GM12878 (cell line): ENCODE data around the gene DCLK2. TPM values are rescaled to one million over a fixed set of nuclear protein-coding genes. Genes with fewer than 3 reads are reported as not detected.

Source experiments
- ATAC-seq: fragments of 200-7000 bp; cut with Tn5 transposase; 3 replicates; pipeline ENCODE4 v1.9.1; 2020; ENCODE audit warnings: mild to moderate bottlenecking, moderate library complexity
- BruUV-seq: library from RNA; stranded (reverse); fragments of 400-500 nt; replicated peaks from 2 replicates; lab custom pipeline; 2021; lab: Mats Ljungman, UMichigan
- CTCF ChIA-PET: fragments of 300-600 bp; sonication (Branson Sonifier 250); formaldehyde crosslinking; extraction: SDS; loops from one replicate; lab custom pipeline; 2021; ENCODE audit warnings: inconsistent platforms; lab: Yijun Ruan, JAX
- POLR2A ChIA-PET: fragments of 350-600 bp; formaldehyde crosslinking; extraction: SDS; loops from one replicate; lab custom pipeline; 2021; ENCODE audit warnings: inconsistent platforms; lab: Charles Lee
- RAD21 ChIA-PET: fragments of 300-600 bp; sonication (Branson Sonifier 250); formaldehyde crosslinking; loops from one replicate; lab custom pipeline; 2023; ENCODE audit warnings: antibody characterized with exemption; ENCODE audit not compliant: unreplicated experiment; lab: Charles Lee
- SMC1A ChIA-PET: fragments of 300-600 bp; sonication (Branson Sonifier 250); formaldehyde crosslinking; loops from one replicate; lab custom pipeline; 2023; ENCODE audit not compliant: unreplicated experiment, uncharacterized antibody; lab: Charles Lee
- DNase-seq: peaks from one replicate; pipeline ENCODE4 v3.0.0-alpha.2; 2011; ENCODE audit warnings: low read depth, low spot score
- FAIRE-seq: peaks from 3 replicates; lab custom pipeline; 2011; peaks lifted over from hg19 to GRCh38; lab: Jason Lieb, UNC
- H2AFZ ChIP-seq: 2 replicates; pipeline ENCODE4 v1.6.0; 2011; ENCODE audit warnings: low read depth, low read length, control low read depth; ENCODE audit not compliant: control insufficient read depth
- H3K27ac ChIP-seq: 2 replicates; pipeline ENCODE4 v1.5.1; 2011; ENCODE audit warnings: control low read depth; ENCODE audit not compliant: control insufficient read depth, insufficient read depth
- H3K27me3 ChIP-seq, 2 experiments: replicated peaks in 1 of 2; 2 replicates each; pipeline versions ENCODE4 v1.6.0 to v1.6.1; 2011; ENCODE audit warnings: low read length in 1 of 2; ENCODE audit not compliant: control insufficient read depth in 2 of 2, insufficient read depth in 2 of 2
- H3K36me3 ChIP-seq, 2 experiments: 2 replicates each; pipeline ENCODE4 v1.5.1; 2011; ENCODE audit warnings: low read length in 1 of 2; ENCODE audit not compliant: control insufficient read depth in 2 of 2, insufficient read depth in 2 of 2
- H3K4me1 ChIP-seq: 2 replicates; pipeline ENCODE4 v1.6.1; 2011; ENCODE audit warnings: mild to moderate bottlenecking, low read length, moderate library complexity, mixed read lengths; ENCODE audit not compliant: control insufficient read depth, insufficient read depth
- H3K4me2 ChIP-seq: 2 replicates; pipeline ENCODE4 v1.6.0; 2011; ENCODE audit warnings: control low read depth; ENCODE audit not compliant: control insufficient read depth, insufficient read depth
- H3K4me3 ChIP-seq: fragments of 200-600 bp; sonication (generic); 2 replicates; pipeline ENCODE4 v1.5.1; 2016
- H3K79me2 ChIP-seq: 2 replicates; pipeline ENCODE4 v1.6.0; 2011; ENCODE audit warnings: low read length; ENCODE audit not compliant: control insufficient read depth, insufficient read depth
- H3K9ac ChIP-seq: 2 replicates; pipeline ENCODE4 v1.8.0; 2011; ENCODE audit warnings: low read length, control low read depth, mixed read lengths; ENCODE audit not compliant: control insufficient read depth, insufficient read depth
- H3K9me3 ChIP-seq: replicated peaks from 3 replicates; pipeline ENCODE4 v1.5.1; 2011; ENCODE audit warnings: mild to moderate bottlenecking, low read length; ENCODE audit not compliant: control insufficient read depth, insufficient read depth
- H4K20me1 ChIP-seq: 2 replicates; pipeline ENCODE4 v1.6.0; 2011; ENCODE audit not compliant: control insufficient read depth, insufficient read depth
- CBX5 ChIP-seq: sonication (generic); IDR thresholded peaks from 2 replicates; pipeline ENCODE4 v1.6.1; 2016; ENCODE audit warnings: low read depth, moderate library complexity, mild to moderate bottlenecking, inconsistent platforms
- CEBPZ ChIP-seq: fragments of 150-350 bp; IDR thresholded peaks from 2 replicates; pipeline ENCODE4 v1.6.1; 2016; ENCODE audit warnings: low read depth, low read length
- ESRRA ChIP-seq: IDR thresholded peaks from 2 replicates; pipeline ENCODE4 v1.6.1; 2012; ENCODE audit warnings: mild to moderate bottlenecking, low read length, improper control_type of control experiment
- IKZF1 ChIP-seq: fragments of 450-650 bp; conservative IDR thresholded peaks from 2 replicates; pipeline ENCODE4 v1.6.1; 2017; ENCODE audit warnings: antibody characterized with exemption, mild to moderate bottlenecking
- LARP7 ChIP-seq: fragments of 450-650 bp; IDR thresholded peaks from 2 replicates; pipeline ENCODE4 v1.6.1; 2017; ENCODE audit warnings: mild to moderate bottlenecking
- PBX3 ChIP-seq: IDR thresholded peaks from 2 replicates; pipeline ENCODE4 v1.6.1; 2011; ENCODE audit warnings: mild to moderate bottlenecking, low read depth, low read length, moderate library complexity; ENCODE audit not compliant: insufficient replicate concordance
- RELA ChIP-seq: fragments of 450-650 bp; IDR thresholded peaks from 2 replicates; pipeline ENCODE4 v1.8.0; 2014; ENCODE audit warnings: borderline replicate concordance; ENCODE audit not compliant: partially characterized antibody
- SP1 ChIP-seq: IDR thresholded peaks from one replicate; pipeline ENCODE4 v1.6.1; 2011; ENCODE audit warnings: low read depth, low read length
- STAT3 ChIP-seq: IDR thresholded peaks from 2 replicates; pipeline ENCODE4 v1.6.1; 2011; ENCODE audit warnings: low read depth, low read length, improper control_type of control experiment
- WRNIP1 ChIP-seq: IDR thresholded peaks from 2 replicates; pipeline ENCODE4 v1.6.1; 2011; ENCODE audit warnings: low read depth, low read length, improper control_type of control experiment, borderline replicate concordance
- YY1 ChIP-seq: IDR thresholded peaks from 2 replicates; pipeline ENCODE4 v1.6.1; 2011; ENCODE audit warnings: low read depth, mild to moderate bottlenecking, low read length
- WGBS: methylation state at CpG from one replicate; pipeline ENCODE4 v1.1.6; 2016; ENCODE audit warnings: low lambda C conversion rate; ENCODE audit not compliant: insufficient replicate concordance, insufficient coverage; ENCODE audit errors: missing lambda C conversion rate; 5-methylcytosine and 5-hydroxymethylcytosine counted together
- in situ Hi-C: fragments of 300-500 bp; cut with MboI; formaldehyde crosslinking; loops from 9 replicates; pipeline ENCODE4 v1.14.3; 2018; ENCODE audit warnings: mixed read lengths
- intact Hi-C: fragments of 100-400 bp; cut with micrococcal nuclease; formaldehyde crosslinking; loops from one replicate; pipeline ENCODE4 v1.14.2; 2022; ENCODE audit not compliant: unreplicated experiment
- polyA plus RNA-seq, 11 experiments: library from polyadenylated mRNA; depleted of rRNA in 4 of 11; unstranded in 6 of 11; stranded (reverse) in 5 of 11; fragments of >200 nt; fragmentation: Nextera tagmentation in 4 of 11; fragmentation: Illumina TruSeq in 1 of 11; extraction: Ambion mirVana in 4 of 11; extraction: Trizol in 1 of 11; gene quantifications; 1 replicate in 1 of 11; 2 replicates in 10 of 11; pipeline versions ENCODE4 v1.2.1 to v1.2.3, GENCODE V29; 2011 to 2016; ENCODE audit warnings: inconsistent platforms in 2 of 11, missing spikeins in 2 of 11, low read depth in 1 of 11
- total RNA-seq, 4 experiments: library from RNA; depleted of rRNA in 3 of 4; stranded (reverse); fragments of >200 nt in 3 of 4; fragmentation: Illumina TruSeq in 1 of 4; extraction: Trizol in 1 of 4; gene quantifications; 2 replicates each; pipeline versions ENCODE4 v1.2.1 to v1.2.3, GENCODE V29; 2013 to 2021

The DCLK2 gene
- total and polyA plus RNA-seq, 10 of the 15 experiments (the other 5 are each of a cell fraction or from before 2014, with no cell fraction given): not detected

GRCh38 chr4:150217808-150218207 is 139.6 kb downstream of the DCLK2 start:
- POLR2A ChIA-PET: no interaction called here
- H3K36me3 ChIP-seq: no peaks in the 10 kb centered on the region
- no peak for DNase-seq
- H3K27ac ChIP-seq: no peak overlapping the region
- no peak overlapping the region for H3K9ac ChIP-seq
- in situ Hi-C loops: loop anchor here (5.0 kb wide), 1 partner anchor 201 kb away; no protein-coding TSS in a partner anchor
- no peak overlapping the region for H3K4me2 ChIP-seq
- CTCF ChIA-PET: interaction anchor here (1.2 to 4.0 kb wide), 5 partner anchors 9 to 219 kb away, joined by 4 to 21 read pairs (median 4); no protein-coding TSS in a partner anchor
- intact Hi-C loops: no loop called here
- RAD21 ChIA-PET: interaction anchor here (1.3 kb wide), 1 partner anchor 236 kb away, joined by 5 read pairs; no protein-coding TSS in a partner anchor
- H2AFZ ChIP-seq: no peak overlapping the region
- H3K4me1 ChIP-seq: no peaks in the 10 kb centered on the region
- H3K4me3 ChIP-seq: no peak overlapping the region
- no TSS peak for BruUV-seq
- H3K9me3 ChIP-seq: no peaks in the 10 kb centered on the region
- SMC1A ChIA-PET: interaction anchor here (0.9 to 1.0 kb wide), 4 partner anchors 9 to 238 kb away, joined by 3 to 4 read pairs (median 3); no protein-coding TSS in a partner anchor
- TF ChIP-seq CEBPZ (no peak), ESRRA (no peak), WRNIP1 (no peak), LARP7 (no peak), SP1 (no peak), PBX3 (no peak), RELA (no peak), YY1 (no peak), STAT3 (no peak), CBX5 (no peak), IKZF1 (no peak)
- FAIRE-seq: no peak
- H3K79me2 ChIP-seq: no peaks in the 10 kb centered on the region
- no peak for ATAC-seq
- 66% methylated on average over 6 of the region's 8 CpGs for WGBS
- no peaks in the 10 kb centered on the region; a peak in 1 of 4 replicates for H3K27me3 ChIP-seq
- no peaks in the 10 kb centered on the region for H4K20me1 ChIP-seq
